H1 (cell line): ENCODE data around the gene MAP2K7. TPM values are rescaled to one million over a fixed set of nuclear protein-coding genes. Genes with fewer than 3 reads are reported as not detected.

ENCODE experiments used
- CTCF ChIA-PET: fragments of 300-600 bp; sonication (Branson Sonifier 250); formaldehyde crosslinking; loops from one replicate; lab custom pipeline; 2021; ENCODE audit not compliant: partially characterized antibody; lab: Charles Lee
- POLR2A ChIA-PET: fragments of 300-600 bp; sonication (Branson Sonifier 250); formaldehyde crosslinking; loops from one replicate; lab custom pipeline; 2021; ENCODE audit warnings: inconsistent platforms; ENCODE audit not compliant: partially characterized antibody; lab: Charles Lee
- DNase-seq, 2 experiments: peaks; one replicate each; pipeline versions ENCODE4 v3.0.0 to v3.0.0-alpha.2; 2010 to 2022; ENCODE audit warnings: low spot score in 2 of 2, low read depth in 1 of 2, mixed read lengths in 1 of 2
- FAIRE-seq: peaks from 2 replicates; lab custom pipeline; 2011; peaks lifted over from hg19 to GRCh38; lab: Jason Lieb, UNC
- H2AFZ ChIP-seq: 2 replicates; pipeline ENCODE4 v1.8.1; 2012; ENCODE audit warnings: low read length, inconsistent platforms
- H2AK5ac ChIP-seq: 2 replicates; pipeline ENCODE4 v1.6.1; 2013; ENCODE audit warnings: low read depth, low read length
- H2BK120ac ChIP-seq: replicated peaks from 2 replicates; pipeline ENCODE3; 2013; ENCODE audit warnings: low read depth, low read length, inconsistent platforms
- H2BK12ac ChIP-seq: 2 replicates; pipeline ENCODE4 v1.6.1; 2013; ENCODE audit warnings: low read depth, low read length
- H2BK15ac ChIP-seq: 2 replicates; pipeline ENCODE4 v1.6.1; 2013; ENCODE audit warnings: low read length
- H2BK20ac ChIP-seq: 2 replicates; pipeline ENCODE4 v1.6.1; 2013; ENCODE audit warnings: low read length
- H2BK5ac ChIP-seq: 2 replicates; pipeline ENCODE4 v1.6.1; 2013; ENCODE audit warnings: low read depth, low read length
- H3K14ac ChIP-seq: 2 replicates; pipeline ENCODE4 v1.6.1; 2013; ENCODE audit warnings: inconsistent platforms; ENCODE audit not compliant: insufficient read length
- H3K18ac ChIP-seq: 2 replicates; pipeline ENCODE4 v1.6.1; 2013; ENCODE audit warnings: low read length; ENCODE audit errors: extremely low read depth
- H3K23ac ChIP-seq: 2 replicates; pipeline ENCODE4 v1.6.1; 2013; ENCODE audit warnings: inconsistent platforms; ENCODE audit not compliant: insufficient read length
- H3K23me2 ChIP-seq: 2 replicates; pipeline ENCODE4 v1.6.1; 2013; ENCODE audit warnings: low read depth, low read length
- H3K27ac ChIP-seq: 2 replicates; pipeline ENCODE4 v1.6.1; 2011; ENCODE audit warnings: low read depth, low read length, inconsistent platforms
- H3K27me3 ChIP-seq, 4 experiments: replicated peaks in 1 of 4; 1 replicate in 1 of 4; 2 replicates in 3 of 4; pipeline versions ENCODE4 v1.6.1 to v1.8.1; 2011 to 2013; ENCODE audit warnings: low read length in 3 of 4, mild to moderate bottlenecking in 3 of 4, inconsistent platforms in 2 of 4, mixed read lengths in 2 of 4, moderate library complexity in 1 of 4; ENCODE audit not compliant: control insufficient read depth in 3 of 4, insufficient read depth in 3 of 4; ENCODE audit errors: extremely low read depth in 1 of 4
- H3K36me3 ChIP-seq, 4 experiments: 2 replicates each; pipeline versions ENCODE4 v1.6.1 to v1.8.1; 2011 to 2013; ENCODE audit warnings: mild to moderate bottlenecking in 4 of 4, low read length in 3 of 4, moderate library complexity in 2 of 4, control low read depth in 1 of 4, inconsistent platforms in 1 of 4; ENCODE audit not compliant: insufficient read depth in 4 of 4, control insufficient read depth in 2 of 4
- H3K4ac ChIP-seq: replicated peaks from 2 replicates; pipeline ENCODE3; 2013; ENCODE audit warnings: low read length, low read depth, mixed read lengths, inconsistent platforms; ENCODE audit not compliant: insufficient read length
- H3K4me1 ChIP-seq, 4 experiments: replicated peaks in 1 of 4; 1 replicate in 1 of 4; 2 replicates in 3 of 4; pipeline versions ENCODE4 v1.6.1 to v1.8.1; 2011 to 2013; ENCODE audit warnings: low read length in 3 of 4, inconsistent platforms in 2 of 4, mixed read lengths in 1 of 4; ENCODE audit not compliant: insufficient read depth in 4 of 4, control insufficient read depth in 3 of 4
- H3K4me2 ChIP-seq, 2 experiments: 2 replicates each; pipeline versions ENCODE4 v1.6.1 to v1.8.1; 2011 to 2013; ENCODE audit warnings: low read depth in 2 of 2, low read length in 2 of 2, control low read depth in 1 of 2, inconsistent platforms in 1 of 2, mild to moderate bottlenecking in 1 of 2; ENCODE audit not compliant: insufficient read depth in 1 of 2
- H3K4me3 ChIP-seq, 4 experiments: fragments of 200-600, 300-600 bp in 1 of 4; sonication (generic), shearing (Covaris generic), sonication (Bioruptor Twin) in 1 of 4; 2 replicates each; pipeline versions ENCODE4 v1.5.1 to v1.8.1; 2011 to 2016; ENCODE audit warnings: low read length in 4 of 4, low read depth in 3 of 4, control low read depth in 2 of 4, inconsistent platforms in 2 of 4, mild to moderate bottlenecking in 2 of 4, mixed read lengths in 1 of 4, moderate library complexity in 1 of 4; ENCODE audit not compliant: insufficient read depth in 2 of 4; ENCODE audit errors: extremely low read depth in 1 of 4
- H3K56ac ChIP-seq: replicated peaks from 2 replicates; pipeline ENCODE3; 2013; ENCODE audit warnings: low read depth, mild to moderate bottlenecking, mixed read lengths, low read length, inconsistent platforms; ENCODE audit not compliant: insufficient read length
- H3K79me1 ChIP-seq: 2 replicates; pipeline ENCODE4 v1.6.1; 2013; ENCODE audit warnings: low read depth, low read length, control low read depth
- H3K79me2 ChIP-seq, 2 experiments: 2 replicates each; pipeline versions ENCODE4 v1.6.1 to v1.8.1; 2012 to 2013; ENCODE audit warnings: low read length in 2 of 2, mild to moderate bottlenecking in 2 of 2, inconsistent platforms in 1 of 2; ENCODE audit not compliant: insufficient read depth in 2 of 2, control insufficient read depth in 1 of 2
- H3K9ac ChIP-seq, 4 experiments: replicated peaks in 1 of 4; 1 replicate in 1 of 4; 2 replicates in 3 of 4; pipeline versions ENCODE4 v1.6.1 to v1.8.1; 2011 to 2013; ENCODE audit warnings: low read depth in 3 of 4, low read length in 3 of 4, control low read depth in 2 of 4, mild to moderate bottlenecking in 2 of 4, moderate library complexity in 2 of 4, inconsistent platforms in 1 of 4; ENCODE audit errors: extremely low read depth in 1 of 4
- H3K9me3 ChIP-seq, 2 experiments: 2 replicates each; pipeline versions ENCODE4 v1.6.1 to v1.8.1; 2012 to 2013; ENCODE audit warnings: mild to moderate bottlenecking in 2 of 2, moderate library complexity in 2 of 2, control low read depth in 1 of 2, inconsistent platforms in 1 of 2, low read depth in 1 of 2, low read length in 1 of 2, mixed read lengths in 1 of 2; ENCODE audit not compliant: insufficient read depth in 2 of 2
- H4K20me1 ChIP-seq, 2 experiments: replicated peaks in 1 of 2; 2 replicates each; pipeline versions ENCODE3 to v1.8.1; 2011 to 2013; ENCODE audit warnings: inconsistent platforms in 2 of 2, low read length in 2 of 2, mild to moderate bottlenecking in 1 of 2; ENCODE audit not compliant: insufficient read depth in 2 of 2, control insufficient read depth in 1 of 2
- H4K5ac ChIP-seq: 2 replicates; pipeline ENCODE4 v1.6.1; 2013; ENCODE audit warnings: low read length, low read depth, mixed read lengths, inconsistent platforms; ENCODE audit not compliant: insufficient read length
- H4K8ac ChIP-seq: 2 replicates; pipeline ENCODE4 v1.8.0; 2013; ENCODE audit warnings: mild to moderate bottlenecking, moderate library complexity, low read length, inconsistent platforms; ENCODE audit not compliant: insufficient read depth; ENCODE audit errors: extremely low read depth
- H4K91ac ChIP-seq: replicated peaks from 2 replicates; pipeline ENCODE3; 2013; ENCODE audit warnings: low read length, mixed read lengths, inconsistent platforms; ENCODE audit not compliant: insufficient read length
- CREB1 ChIP-seq: IDR thresholded peaks from 2 replicates; pipeline ENCODE4 v1.6.1; 2012; ENCODE audit warnings: inconsistent platforms
- GABPA ChIP-seq: IDR thresholded peaks from 2 replicates; pipeline ENCODE4 v1.6.1; 2011; ENCODE audit warnings: mild to moderate bottlenecking, low read length, moderate library complexity, borderline replicate concordance; ENCODE audit not compliant: insufficient read depth
- POLR2AphosphoS5 ChIP-seq: IDR thresholded peaks from 2 replicates; pipeline ENCODE4 v1.6.1; 2011; ENCODE audit warnings: low read depth, low read length
- SP2 ChIP-seq: IDR thresholded peaks from 2 replicates; pipeline ENCODE4 v1.6.1; 2012; ENCODE audit warnings: mild to moderate bottlenecking, low read length, inconsistent platforms
- TAF1 ChIP-seq: IDR thresholded peaks from 2 replicates; pipeline ENCODE4 v1.6.1; 2011; ENCODE audit warnings: mild to moderate bottlenecking, low read depth, low read length
- YY1 ChIP-seq: IDR thresholded peaks from 2 replicates; pipeline ENCODE4 v1.6.1; 2011; ENCODE audit warnings: low read depth, mild to moderate bottlenecking, low read length
- ZNF274 ChIP-seq: IDR thresholded peaks from 2 replicates; pipeline ENCODE4 v1.7.0; 2012; ENCODE audit warnings: low read length, borderline replicate concordance; ENCODE audit errors: extremely low read depth
- WGBS, 2 experiments: shearing (Covaris generic) in 1 of 2; methylation state at CpG; one replicate each; pipeline versions ENCODE4 v1.1.6 to v1.1.7; 2013 to 2015; ENCODE audit warnings: low lambda C conversion rate in 2 of 2, mixed read lengths in 2 of 2, inconsistent platforms in 1 of 2, low coverage in 1 of 2, missing lambda C conversion rate in 1 of 2; ENCODE audit not compliant: insufficient replicate concordance in 2 of 2, insufficient coverage in 1 of 2, insufficient read length in 1 of 2; ENCODE audit errors: extremely low coverage in 1 of 2, missing lambda C conversion rate in 1 of 2; 5-methylcytosine and 5-hydroxymethylcytosine counted together
- polyA plus RNA-seq, 7 experiments: library from polyadenylated mRNA; depleted of rRNA in 3 of 7; stranded (reverse) in 5 of 7; unstranded in 2 of 7; fragments of >200 nt in 5 of 7; fragments of 200-250 nt in 2 of 7; gene quantifications; 1 replicate in 5 of 7; 2 replicates in 1 of 7; 4 replicates in 1 of 7; pipeline versions ENCODE4 v1.2.1 to v1.2.3, GENCODE V29; 2011 to 2013; ENCODE audit warnings: missing spikeins in 2 of 7, mixed read lengths in 2 of 7
- total RNA-seq: library from RNA; stranded (reverse); fragmentation: NEBNext Ultra II Directional; extraction: Animal tissue kit (Norgen Biotek cat#: 25700); gene quantifications from 2 replicates; pipeline ENCODE4 v1.2.1, GENCODE V29; 2021
- TF ChIP-seq, protein P1 (sequence below): IDR thresholded peaks from 2 replicates; pipeline ENCODE4 v1.6.1; 2012; ENCODE audit warnings: low read length, inconsistent platforms
- TF ChIP-seq, protein P2 (sequence below): IDR thresholded peaks from 2 replicates; pipeline ENCODE4 v1.6.1; 2012; ENCODE audit warnings: inconsistent platforms
- TF ChIP-seq, protein P3 (sequence below): IDR thresholded peaks from 2 replicates; pipeline ENCODE4 v1.6.1; 2012; ENCODE audit warnings: inconsistent platforms
- TF ChIP-seq, protein P4 (sequence below): IDR thresholded peaks from 2 replicates; pipeline ENCODE4 v1.6.1; 2011; ENCODE audit warnings: low read depth, mild to moderate bottlenecking, low read length; ENCODE audit not compliant: insufficient read depth

MAP2K7 gene
- total and polyA plus RNA-seq, 2 of the 8 experiments (the other 6 are each of a cell fraction or from before 2014, with no cell fraction given) = 8.9 to 38.3 TPM

DNA sequence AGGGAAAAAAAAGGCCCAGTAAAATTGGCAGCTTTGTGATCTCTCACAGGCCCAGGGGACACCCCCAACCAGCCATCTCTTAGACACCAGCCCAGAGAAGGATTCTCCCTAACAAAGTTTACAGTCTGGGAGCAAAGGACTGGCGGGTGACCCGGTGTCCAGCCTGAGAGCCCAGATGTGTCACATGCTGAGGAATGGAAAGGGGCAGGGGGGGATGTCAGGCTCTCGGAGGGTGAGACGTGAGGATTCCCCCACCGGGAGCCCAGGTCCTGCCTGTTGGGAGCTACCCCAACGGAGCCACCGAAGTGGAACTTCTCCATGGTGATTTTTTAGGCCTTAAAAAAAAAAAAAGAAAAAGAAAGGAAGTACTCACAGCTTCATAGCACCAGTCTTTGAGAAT lies 27.1 kb downstream of the MAP2K7 start:
- Histone ChIP-seq H2BK15ac (no peak overlapping the region), H3K4me1 (peaks cover 0 to 5% (median 2%) of the 10 kb centered on the region in 4 experiments; a peak in 5 of 7 replicates), H2BK20ac (no peak overlapping the region), H4K91ac (no peak overlapping the region), H3K27me3 (no peaks in the 10 kb centered on the region), H4K5ac (no peak overlapping the region), H2BK5ac (no peak overlapping the region), H3K4me2 (no peak overlapping the region), H3K14ac (no peak overlapping the region), H3K27ac (no peak overlapping the region), H3K9ac (no peak overlapping the region), H3K23me2 (peaks cover 2% of the 10 kb centered on the region; the same call in 1 of the 2 replicates), H3K18ac (no peak overlapping the region), H2BK120ac (no peak overlapping the region), H3K36me3 (peaks cover 23 to 52% (median 45%) of the 10 kb centered on the region in 4 experiments), H2BK12ac (no peak overlapping the region), H3K56ac (no peak overlapping the region), H3K79me2 (no peaks in the 10 kb centered on the region), H3K4me3 (no peak overlapping the region), H3K23ac (no peak overlapping the region), H3K9me3 (no peaks in the 10 kb centered on the region), H3K79me1 (no peaks in the 10 kb centered on the region), H4K20me1 (peaks cover 9 to 19% of the 10 kb centered on the region in 2 experiments), H2AK5ac (no peak overlapping the region), H2AFZ (no peak overlapping the region), H4K8ac (no peak overlapping the region), H3K4ac (no peak overlapping the region)
- FAIRE-seq = no peak
- DNase-seq = no peak
- ChIA-PET CTCF (interaction anchor here (0.5 to 4.1 kb wide), 5 partner anchors 11 to 237 kb away, joined by 3 to 28 read pairs (median 5); partner anchors contain the start of genes SNAPC2 and TIMM44), POLR2A (interaction anchor here (1.3 to 10.4 kb wide), 5 partner anchors 10 to 191 kb away, joined by 3 to 205 read pairs (median 5); partner anchors contain the start of genes SNAPC2 and TIMM44)
- 84% methylated on average over 7 of the region's 7 CpGs; no CpG with 5 or more reads in 1 of the 2 experiments for WGBS, 2 experiments
- no peak for TF ChIP-seq POLR2AphosphoS5
- TF ChIP-seq, protein P1, sequence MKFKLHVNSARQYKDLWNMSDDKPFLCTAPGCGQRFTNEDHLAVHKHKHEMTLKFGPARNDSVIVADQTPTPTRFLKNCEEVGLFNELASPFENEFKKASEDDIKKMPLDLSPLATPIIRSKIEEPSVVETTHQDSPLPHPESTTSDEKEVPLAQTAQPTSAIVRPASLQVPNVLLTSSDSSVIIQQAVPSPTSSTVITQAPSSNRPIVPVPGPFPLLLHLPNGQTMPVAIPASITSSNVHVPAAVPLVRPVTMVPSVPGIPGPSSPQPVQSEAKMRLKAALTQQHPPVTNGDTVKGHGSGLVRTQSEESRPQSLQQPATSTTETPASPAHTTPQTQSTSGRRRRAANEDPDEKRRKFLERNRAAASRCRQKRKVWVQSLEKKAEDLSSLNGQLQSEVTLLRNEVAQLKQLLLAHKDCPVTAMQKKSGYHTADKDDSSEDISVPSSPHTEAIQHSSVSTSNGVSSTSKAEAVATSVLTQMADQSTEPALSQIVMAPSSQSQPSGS = no peak
- TF ChIP-seq ZNF274 = no peak
- TF ChIP-seq, protein P2, sequence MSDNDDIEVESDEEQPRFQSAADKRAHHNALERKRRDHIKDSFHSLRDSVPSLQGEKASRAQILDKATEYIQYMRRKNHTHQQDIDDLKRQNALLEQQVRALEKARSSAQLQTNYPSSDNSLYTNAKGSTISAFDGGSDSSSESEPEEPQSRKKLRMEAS = no peak
- TF ChIP-seq SP2 = no peak
- TF ChIP-seq TAF1 = no peak
- no peak for TF ChIP-seq GABPA
- TF ChIP-seq, protein P3, sequence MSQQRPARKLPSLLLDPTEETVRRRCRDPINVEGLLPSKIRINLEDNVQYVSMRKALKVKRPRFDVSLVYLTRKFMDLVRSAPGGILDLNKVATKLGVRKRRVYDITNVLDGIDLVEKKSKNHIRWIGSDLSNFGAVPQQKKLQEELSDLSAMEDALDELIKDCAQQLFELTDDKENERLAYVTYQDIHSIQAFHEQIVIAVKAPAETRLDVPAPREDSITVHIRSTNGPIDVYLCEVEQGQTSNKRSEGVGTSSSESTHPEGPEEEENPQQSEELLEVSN = no peak
- TF ChIP-seq CREB1 = no peak
- TF ChIP-seq, protein P4, sequence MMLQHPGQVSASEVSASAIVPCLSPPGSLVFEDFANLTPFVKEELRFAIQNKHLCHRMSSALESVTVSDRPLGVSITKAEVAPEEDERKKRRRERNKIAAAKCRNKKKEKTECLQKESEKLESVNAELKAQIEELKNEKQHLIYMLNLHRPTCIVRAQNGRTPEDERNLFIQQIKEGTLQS = no peak
- TF ChIP-seq YY1 = no peak
